Measurements from ENCODE around the gene PANK4.

- TF ChIP-seq, protein P1, sequence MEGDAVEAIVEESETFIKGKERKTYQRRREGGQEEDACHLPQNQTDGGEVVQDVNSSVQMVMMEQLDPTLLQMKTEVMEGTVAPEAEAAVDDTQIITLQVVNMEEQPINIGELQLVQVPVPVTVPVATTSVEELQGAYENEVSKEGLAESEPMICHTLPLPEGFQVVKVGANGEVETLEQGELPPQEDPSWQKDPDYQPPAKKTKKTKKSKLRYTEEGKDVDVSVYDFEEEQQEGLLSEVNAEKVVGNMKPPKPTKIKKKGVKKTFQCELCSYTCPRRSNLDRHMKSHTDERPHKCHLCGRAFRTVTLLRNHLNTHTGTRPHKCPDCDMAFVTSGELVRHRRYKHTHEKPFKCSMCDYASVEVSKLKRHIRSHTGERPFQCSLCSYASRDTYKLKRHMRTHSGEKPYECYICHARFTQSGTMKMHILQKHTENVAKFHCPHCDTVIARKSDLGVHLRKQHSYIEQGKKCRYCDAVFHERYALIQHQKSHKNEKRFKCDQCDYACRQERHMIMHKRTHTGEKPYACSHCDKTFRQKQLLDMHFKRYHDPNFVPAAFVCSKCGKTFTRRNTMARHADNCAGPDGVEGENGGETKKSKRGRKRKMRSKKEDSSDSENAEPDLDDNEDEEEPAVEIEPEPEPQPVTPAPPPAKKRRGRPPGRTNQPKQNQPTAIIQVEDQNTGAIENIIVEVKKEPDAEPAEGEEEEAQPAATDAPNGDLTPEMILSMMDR (IDR thresholded peaks at IDR 0.05), result no peak
- TF ChIP-seq POLR2A (IDR thresholded peaks at IDR 0.05), result no peak
Observed at GRCh38 chr1:2558420-2558819, 32.0 kb upstream of the PANK4 start.

All from testis (tissue), 2 donors.